Measurements from ENCODE around the gene IST1.

Gene IST1

GRCh38 chr16:71915350-71915749 is 20.0 kb downstream of the IST1 start:
- no peak overlapping the region for H3K27ac ChIP-seq
- no peak for DNase-seq (ENCODE audit: low spot score)
- no peak for TF ChIP-seq CTCF (IDR thresholded peaks at IDR 0.05)
- no peak overlapping the region for H3K4me3 ChIP-seq

- no peak for TF ChIP-seq CTCF (IDR thresholded peaks at IDR 0.05)
Measured at GRCh38 chr16:71916397-71916920, 21.1 kb downstream of the IST1 start.

GRCh38 chr16:71917900-71918299 is 22.6 kb downstream of the IST1 start:
- no peak overlapping the region for H3K4me3 ChIP-seq
- TF ChIP-seq CTCF (IDR thresholded peaks at IDR 0.05) = no peak
- DNase-seq (ENCODE audit: low spot score) = no peak
- H3K27ac ChIP-seq = no peak overlapping the region

More at GRCh38 chr16:71916397-71916920, 21.1 kb downstream of the IST1 start:
- Histone ChIP-seq H3K27ac (peak overlapping the region in 1 of 2 donors; percentile 42), H3K4me3 (no peak overlapping the region)
- DNase-seq (ENCODE audit: low spot score) = no peak

- no peak overlapping the region for H3K4me3 ChIP-seq
- no peak for DNase-seq (ENCODE audit: low spot score)
- no peak overlapping the region for H3K27ac ChIP-seq
- no peak for TF ChIP-seq CTCF (IDR thresholded peaks at IDR 0.05)
Measured at GRCh38 chr16:71919035-71919434, 23.7 kb downstream of the IST1 start.

- TF ChIP-seq CTCF (IDR thresholded peaks at IDR 0.05) = no peak
- Histone ChIP-seq H3K4me3 (no peak overlapping the region), H3K27ac (no peak overlapping the region)
- no peak for DNase-seq (ENCODE audit: low spot score)
Measured at GRCh38 chr16:71920658-71921057, 25.3 kb downstream of the IST1 start.

- DNase-seq (ENCODE audit: low spot score) = no peak
- Histone ChIP-seq H3K27ac (peak overlapping the region in 1 of 2 donors; percentile 26), H3K4me3 (no peak overlapping the region)
- no peak for TF ChIP-seq CTCF (IDR thresholded peaks at IDR 0.05)
Measured at GRCh38 chr16:71923941-71924690, 28.8 kb downstream of the IST1 start.

GRCh38 chr16:71924710-71925109 is 29.4 kb downstream of the IST1 start:
- no peak for TF ChIP-seq CTCF (IDR thresholded peaks at IDR 0.05)

More at GRCh38 chr16:71924710-71925109, 29.4 kb downstream of the IST1 start:
- no peak for DNase-seq (ENCODE audit: low spot score)
- Histone ChIP-seq H3K27ac (peak overlapping the region in 1 of 2 donors; percentile 26), H3K4me3 (no peak overlapping the region)

Measured in coronary artery (tissue), 2 donors.